NCI-H526 (cell line): ENCODE data around the gene MED26.
A peak's percentile ranks its signal among the peaks of the same experiment; 100 is the strongest.

Source experiments
- DNase-seq, 2 experiments: peaks; one replicate each; lab custom pipeline; 2025; lab: John Stamatoyannopoulos, UW

The MED26 gene

DNA sequence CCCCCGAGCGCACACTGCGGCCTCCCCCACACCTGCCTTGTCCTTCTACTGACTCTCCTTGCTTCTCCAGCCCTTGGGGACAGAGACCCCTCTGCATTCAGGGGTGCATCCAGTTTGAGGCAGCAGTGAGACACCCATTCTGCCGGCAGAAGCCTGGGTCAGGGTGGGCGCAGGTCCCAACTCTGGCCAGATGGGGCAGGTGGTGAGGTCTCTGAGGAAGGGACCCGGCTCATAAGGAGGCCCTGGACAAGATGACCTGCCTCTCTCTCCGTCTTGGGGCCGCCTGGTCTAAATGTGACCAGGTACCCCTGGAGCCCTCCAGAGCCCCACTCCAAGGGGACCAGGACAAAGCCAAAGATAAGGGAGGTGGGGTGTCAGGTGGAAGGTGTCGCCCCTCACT, 91.9 kb downstream of the MED26 start:
- no peak for DNase-seq

- no peak for DNase-seq
Observed at GRCh38 chr19:16535381-16535780, 92.6 kb downstream of the MED26 start.

- DNase-seq, result no peak
Observed at GRCh38 chr19:16532440-16533234, 95.4 kb downstream of the MED26 start.

DNA sequence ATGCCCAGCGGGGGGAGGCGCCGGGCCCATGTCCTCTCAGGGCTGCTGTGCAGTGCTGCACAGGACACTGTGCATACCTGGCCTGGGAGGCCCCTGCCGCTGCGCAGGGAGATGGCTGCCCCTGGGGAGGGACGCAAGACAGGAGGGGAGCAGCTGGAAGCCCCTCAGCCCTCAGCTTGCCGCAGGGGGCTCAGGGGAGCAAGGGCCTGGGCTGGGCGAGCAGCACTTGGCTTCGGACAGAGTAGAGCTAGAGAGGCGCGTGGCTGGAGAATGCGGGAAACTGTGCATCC, 96.7 kb downstream of the MED26 start:
- DNase-seq, result no peak

DNA sequence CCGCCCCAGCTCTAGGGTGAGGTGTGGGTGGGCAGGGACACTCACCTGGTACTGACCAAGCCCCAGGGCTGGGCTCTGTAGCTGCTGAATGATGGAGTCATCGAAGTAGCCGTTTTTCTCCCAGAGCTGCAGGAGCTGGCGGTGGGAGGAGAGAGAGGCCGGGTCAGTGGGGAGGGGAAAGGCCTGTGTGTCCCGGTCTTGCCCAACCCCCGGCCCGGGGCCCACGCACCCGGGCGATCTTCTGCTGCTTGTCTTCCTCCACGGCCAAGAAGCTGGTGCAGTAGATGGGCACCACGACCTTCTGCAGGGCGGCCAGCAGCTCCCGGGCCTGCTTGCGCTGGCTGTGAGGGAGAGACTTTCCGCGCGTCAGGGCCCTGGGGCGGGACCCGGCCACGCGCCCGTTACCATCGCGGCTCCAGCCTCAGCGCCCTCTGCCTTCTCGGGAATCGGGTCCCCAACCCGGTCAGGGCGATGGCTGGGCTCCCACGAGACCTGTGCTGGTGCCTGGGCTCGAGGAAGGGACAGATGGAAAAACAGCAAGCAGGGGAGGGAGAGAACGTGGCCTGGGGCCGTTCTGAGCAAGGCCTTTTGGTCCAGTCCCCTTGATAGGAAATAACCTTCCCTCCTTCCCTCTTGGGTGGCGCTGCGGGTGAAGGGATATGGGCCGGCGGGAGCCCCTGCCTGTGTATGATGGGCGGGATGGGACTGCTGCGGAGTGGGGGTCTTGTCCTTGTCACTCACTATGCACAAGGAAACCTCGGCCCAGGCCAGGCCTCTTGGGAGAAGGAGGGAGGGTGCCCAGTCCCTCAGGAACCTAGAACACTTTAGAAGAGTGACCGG, 97.2 kb downstream of the MED26 start:
- no peak for DNase-seq

- DNase-seq, result no peak
Observed at GRCh38 chr19:16529466-16530144, 98.4 kb downstream of the MED26 start.

DNA sequence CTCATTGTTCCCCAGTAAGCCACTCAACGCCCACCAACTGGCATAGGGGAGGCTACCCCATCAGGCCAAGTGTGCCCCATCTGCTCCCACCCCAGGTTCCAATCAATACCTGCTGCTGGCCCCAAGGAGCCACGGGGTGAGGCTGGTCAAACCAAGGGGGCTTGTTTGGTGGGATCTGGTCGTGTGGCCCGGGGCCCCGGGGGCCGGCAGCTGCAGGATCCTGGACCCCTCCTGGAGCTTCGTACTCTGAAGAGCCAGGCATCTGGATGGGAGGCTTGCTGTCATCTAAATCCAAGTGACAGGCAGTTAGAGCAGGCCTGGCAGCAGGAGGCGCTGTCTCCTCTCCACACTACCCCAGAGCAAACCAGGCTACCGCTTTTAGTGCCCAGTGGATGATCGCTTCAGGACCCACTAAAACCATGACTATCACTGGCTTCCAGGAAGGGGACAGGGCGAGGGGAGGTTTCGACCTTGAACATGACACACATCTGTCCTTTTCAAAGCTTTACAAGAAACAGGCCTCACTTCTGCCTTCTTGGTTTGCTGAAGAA, 100.0 kb downstream of the MED26 start:
- peak in 1 of 2 experiments; percentile 24 for DNase-seq

- no peak for DNase-seq
Observed at GRCh38 chr19:16527334-16527935, 100.6 kb downstream of the MED26 start.

DNA sequence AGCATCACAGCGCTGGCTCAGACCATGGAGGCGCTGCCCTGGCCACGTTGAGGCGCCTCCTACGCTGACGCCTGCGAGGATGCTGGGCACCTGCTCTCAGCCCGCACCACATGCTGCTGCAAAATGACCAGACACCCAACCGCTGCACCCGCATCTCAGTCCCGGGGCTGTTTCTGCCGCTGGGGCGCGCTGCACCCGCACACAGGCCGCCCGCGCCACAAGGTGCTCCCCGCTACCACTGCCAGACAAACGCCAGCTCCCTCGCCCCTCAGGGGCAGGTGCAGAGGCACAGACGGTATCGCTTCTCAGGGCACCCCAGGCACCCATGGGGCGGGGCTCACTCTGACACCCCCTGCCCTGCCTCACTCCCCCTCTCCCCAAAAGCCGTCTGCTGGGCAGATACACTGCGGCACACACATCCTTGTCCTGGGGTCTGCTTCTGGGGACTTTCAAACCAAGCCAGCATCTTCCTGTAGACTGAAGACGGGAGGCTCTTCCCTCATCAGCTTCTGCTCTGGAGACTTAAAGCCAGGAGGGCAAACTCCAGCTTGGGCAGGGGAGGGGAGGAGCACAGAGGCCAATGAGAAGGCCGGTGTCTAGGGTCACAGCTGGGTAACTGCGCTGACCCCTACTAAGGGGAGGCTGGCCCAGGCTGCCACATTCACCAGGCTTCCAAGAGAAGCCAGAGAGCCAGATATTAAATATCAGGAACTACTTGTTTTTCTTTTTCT, 102.1 kb downstream of the MED26 start:
- DNase-seq, result no peak

- DNase-seq, result no peak
Observed at GRCh38 chr19:16524991-16525734, 102.8 kb downstream of the MED26 start.
